OCI-M2 (cell line): ENCODE measurements around the gene PAX2.

Source experiments
- DNase-seq: peaks from one replicate; lab custom pipeline; 2025; ENCODE audit not compliant: unreplicated experiment; lab: John Stamatoyannopoulos, UW

Gene PAX2

DNA sequence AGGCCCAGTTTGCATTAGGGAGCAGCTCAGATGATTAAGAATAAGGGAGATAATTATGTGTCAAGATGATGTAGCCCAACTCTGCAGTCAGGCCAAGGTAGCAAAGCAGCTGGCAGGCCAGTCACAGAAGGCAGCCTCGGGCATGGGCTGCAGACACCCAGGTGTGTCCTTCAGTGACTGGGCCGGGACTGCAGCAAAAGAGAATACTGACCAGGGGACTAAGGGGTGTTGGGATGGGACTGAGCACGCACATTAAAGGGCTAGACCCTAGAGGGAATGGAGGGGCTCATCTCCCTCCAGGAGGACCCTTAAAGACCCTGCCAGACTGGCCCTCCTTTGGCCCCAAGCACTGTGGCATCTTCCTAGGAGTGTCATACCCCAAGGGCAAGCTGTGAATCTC is 38.7 kb downstream of the PAX2 start:
- no peak for DNase-seq

- DNase-seq = no peak
These were observed 41.2 kb downstream of the PAX2 start for GRCh38 chr10:100786591-100786990.

GRCh38 chr10:100788002-100788903 is 42.9 kb downstream of the PAX2 start:
- no peak for DNase-seq

DNA sequence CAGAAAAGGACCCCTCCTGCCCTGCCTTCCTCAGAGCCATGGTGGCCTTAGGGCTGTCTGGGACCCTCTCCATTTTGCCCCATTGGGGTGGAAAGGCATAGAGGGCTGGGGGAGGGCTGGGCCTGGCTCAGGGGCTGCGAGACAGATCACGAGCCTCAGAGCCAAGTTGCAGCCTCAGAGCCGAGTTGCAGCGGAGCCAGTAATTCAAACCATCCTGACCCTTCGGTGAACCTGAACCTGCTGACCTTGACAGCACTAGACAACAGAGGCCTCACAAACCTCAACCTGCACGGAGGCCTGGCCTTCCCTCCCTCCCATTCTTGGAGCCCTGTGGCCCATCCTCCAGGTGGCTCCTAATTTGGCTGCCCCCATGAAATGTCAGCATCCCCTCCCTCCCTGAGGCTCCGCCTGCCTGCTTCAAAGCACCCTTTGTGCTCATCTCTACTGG is 45.4 kb downstream of the PAX2 start:
- DNase-seq = no peak

DNA sequence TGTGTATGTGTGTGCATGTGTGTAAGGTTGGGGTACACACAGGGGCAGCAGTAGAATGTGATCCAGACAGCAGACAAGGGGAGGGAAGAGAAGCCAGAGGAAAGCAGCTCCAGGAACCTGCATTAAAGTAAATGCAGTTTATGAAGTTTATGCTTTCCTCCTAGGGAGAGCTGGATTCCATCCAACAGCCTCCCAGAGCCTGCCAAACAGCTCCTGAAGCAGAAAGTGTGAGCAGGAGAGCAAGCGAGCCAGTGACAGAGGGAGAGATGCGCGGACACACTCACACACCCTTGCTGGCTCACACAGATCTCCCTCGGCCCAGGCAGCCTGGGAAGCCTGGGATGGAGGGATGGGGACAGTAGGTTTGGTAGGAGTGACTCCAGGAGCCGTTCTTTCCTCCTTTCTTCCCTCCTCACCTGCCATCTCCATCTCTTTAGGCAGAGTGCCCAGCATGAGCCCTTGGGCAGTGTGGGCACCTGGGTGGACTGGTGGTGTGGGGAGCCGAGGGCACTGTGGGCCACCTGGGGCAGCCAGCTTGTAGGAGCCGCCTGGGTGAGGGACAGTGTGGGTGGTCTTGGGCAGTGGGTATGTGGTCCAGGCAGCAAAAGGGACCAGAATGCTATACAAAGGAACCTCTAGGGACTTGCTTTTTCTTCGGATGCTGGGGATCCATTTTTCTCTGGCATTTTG is 46.1 kb downstream of the PAX2 start:
- no peak for DNase-seq

- DNase-seq = no peak
These were observed 47.2 kb downstream of the PAX2 start for GRCh38 chr10:100792574-100792973.

DNA sequence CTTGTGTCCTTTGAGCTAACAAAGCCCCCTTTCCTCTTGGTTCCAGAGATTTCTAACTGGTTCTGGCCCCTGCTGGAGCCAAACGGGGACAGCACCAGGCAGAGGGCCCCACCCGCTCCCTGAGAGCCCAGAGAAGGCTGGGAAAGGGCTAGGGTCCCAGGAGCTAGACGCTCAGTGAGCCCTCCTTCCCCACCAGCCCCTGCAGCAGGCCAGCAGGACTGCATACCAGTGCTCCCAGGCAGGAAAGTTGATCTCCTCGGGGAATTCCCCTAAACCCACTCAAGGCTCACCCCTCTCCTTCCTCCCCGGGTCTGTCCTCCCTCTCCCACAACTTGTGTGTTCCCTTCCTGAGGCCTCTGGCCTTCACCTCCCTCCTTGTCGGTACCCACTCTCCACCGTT is 47.7 kb downstream of the PAX2 start:
- DNase-seq = no peak

DNA sequence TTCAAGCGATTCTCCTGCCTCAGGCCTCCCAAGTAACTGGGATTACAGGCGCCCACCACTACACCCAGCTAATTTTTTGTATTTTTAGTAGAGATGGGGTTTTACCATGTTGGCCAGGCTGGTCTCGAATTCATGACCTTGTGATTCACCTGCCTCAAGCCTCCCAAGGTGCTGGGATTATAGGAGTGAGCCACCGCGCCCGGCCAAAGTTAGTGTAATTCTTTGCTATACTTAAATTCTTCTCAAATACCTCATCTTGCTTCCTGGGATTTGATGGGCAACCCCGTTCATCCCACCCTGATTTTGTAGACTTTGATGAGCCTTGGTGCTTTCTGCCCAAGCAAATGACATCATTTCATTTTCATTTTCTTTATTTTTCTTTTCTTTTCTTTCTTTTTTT is 54.5 kb downstream of the PAX2 start:
- no peak for DNase-seq

DNA sequence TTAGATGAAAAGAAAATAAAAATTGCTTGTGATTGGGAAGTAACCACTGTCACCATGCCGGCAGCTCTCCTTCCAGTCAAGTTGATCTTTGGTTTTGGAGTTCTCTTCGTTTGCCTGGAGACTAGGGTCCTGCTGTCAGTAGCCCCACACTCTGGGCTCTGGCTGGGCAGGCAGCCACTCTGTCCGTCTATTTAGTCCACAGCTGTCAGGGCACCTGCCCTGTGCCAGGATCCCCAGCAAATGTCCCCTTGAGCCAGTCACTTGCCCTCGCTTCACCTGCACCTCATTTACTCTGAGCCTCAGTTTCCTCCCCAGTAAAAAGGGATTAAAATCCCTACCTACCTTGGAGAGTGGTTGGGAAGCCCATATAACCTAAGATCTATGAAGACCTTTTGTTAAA is 55.5 kb downstream of the PAX2 start:
- DNase-seq = no peak

GRCh38 chr10:100802196-100802595 is 56.8 kb downstream of the PAX2 start:
- no peak for DNase-seq

DNA sequence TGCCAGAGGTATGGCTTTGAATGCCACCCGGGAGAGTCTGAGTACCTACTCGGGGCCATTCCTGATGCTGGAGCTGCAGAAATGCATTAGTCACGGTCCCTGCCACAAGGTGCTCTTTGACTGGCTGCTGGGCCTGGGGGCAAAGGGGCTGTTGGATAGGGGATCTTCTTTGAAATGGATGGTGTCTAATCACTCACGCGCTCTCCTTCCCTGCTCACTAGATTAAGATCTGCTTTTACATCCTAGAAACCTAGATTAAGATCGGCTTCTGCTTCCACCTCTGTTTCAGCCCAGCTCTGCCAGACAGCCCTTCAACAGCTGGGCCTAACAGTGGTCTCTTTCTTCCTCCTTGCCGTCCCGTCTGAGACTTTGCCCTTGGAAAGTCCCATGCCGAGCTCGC is 57.2 kb downstream of the PAX2 start:
- DNase-seq = no peak

DNA sequence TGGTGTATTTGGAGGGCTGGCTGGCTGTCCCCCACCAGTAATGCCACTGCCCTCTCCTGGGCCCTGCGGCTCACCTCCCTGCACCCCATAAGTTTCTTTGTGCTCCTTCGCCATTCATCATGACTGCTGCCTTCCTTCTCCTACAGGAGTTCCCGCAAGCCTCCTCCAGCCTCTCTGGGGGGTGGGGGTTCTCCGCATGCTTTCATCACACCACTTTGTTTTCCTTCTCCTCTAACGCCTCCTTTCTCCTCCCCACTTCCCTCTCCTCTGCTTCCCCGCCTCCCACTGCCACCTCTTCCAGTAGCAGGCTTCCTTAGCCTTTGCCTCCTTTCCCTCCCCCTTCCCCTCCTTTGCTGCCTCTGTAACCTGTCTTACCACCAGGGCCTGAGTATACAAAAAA is 58.1 kb downstream of the PAX2 start:
- DNase-seq = no peak

DNA sequence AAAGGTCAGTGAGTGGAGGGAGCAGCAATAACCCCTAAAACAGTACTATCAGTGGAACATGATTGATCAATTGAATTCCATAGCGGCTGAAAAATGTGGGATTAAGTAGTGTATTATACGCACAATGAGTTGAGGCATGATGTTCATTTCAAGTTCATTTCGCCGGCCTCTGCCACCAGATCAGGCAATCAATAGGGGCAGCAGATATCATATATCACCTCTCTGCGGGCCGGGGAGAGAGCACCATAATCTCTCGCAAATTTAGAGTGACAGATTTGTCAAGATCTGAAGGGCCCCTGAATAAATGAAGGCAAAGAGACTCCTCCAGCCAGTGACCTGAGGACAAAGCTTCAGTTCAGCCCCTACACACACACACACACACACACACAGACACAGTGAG is 58.5 kb downstream of the PAX2 start:
- no peak for DNase-seq

- DNase-seq = no peak
These were observed 60.4 kb downstream of the PAX2 start for GRCh38 chr10:100805543-100806355.

DNA sequence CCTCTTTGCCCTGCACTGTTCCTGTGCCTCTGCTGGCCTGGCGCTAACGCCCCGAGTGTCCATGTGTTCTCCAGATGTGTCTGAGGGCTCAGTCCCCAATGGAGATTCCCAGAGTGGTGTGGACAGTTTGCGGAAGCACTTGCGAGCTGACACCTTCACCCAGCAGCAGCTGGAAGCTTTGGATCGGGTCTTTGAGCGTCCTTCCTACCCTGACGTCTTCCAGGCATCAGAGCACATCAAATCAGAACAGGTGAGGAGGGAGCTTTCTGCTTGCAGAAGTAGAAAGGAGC is 60.9 kb downstream of the PAX2 start:
- DNase-seq = no peak

DNA sequence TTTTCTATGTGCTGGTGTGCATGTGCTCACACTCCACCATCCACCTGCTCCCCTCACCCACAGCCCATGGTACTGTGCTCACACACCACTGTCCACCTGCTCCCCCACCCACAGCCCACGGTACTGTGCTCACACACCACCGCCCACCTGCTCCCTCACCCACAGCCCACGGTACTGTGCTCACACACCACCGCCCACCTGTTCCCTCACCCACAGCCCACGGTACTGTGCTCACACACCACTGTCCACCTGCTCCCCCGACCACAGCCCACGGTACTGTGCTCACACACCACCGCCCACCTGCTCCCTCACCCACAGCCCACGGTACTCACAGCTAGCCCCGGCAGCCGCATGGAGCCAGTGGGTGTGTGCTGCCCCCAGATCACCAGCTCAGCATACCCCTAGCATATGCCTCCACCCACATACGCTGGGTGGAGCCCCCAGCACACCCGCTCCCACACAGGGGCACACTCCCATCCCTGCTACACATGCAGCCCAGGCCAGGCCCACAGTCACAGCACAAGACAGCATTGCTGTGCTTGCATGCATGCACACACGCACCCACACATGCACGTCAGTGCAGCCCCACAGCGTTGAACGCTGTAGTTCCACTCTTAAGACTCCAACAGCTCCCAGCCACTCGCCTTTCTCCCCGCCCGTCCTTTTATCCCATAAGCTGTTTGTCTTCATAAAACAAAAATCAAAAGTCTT is 62.0 kb downstream of the PAX2 start:
- no peak for DNase-seq

DNA sequence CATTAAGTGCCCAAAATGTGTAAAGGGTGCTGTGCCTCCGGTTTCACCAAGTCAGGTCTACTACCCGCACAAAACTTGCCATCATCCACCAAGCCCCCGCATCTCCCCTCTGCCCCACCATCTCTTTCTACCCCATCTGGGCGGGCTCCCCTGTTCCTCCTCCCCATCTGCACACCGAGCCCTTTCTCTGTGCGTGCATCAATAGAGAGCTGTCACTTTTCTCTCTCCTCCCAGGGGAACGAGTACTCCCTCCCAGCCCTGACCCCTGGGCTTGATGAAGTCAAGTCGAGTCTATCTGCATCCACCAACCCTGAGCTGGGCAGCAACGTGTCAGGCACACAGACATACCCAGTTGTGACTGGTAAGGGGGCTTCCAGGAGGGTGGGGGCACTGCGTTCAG is 63.5 kb downstream of the PAX2 start:
- no peak for DNase-seq

GRCh38 chr10:100810091-100810834 is 64.9 kb downstream of the PAX2 start:
- DNase-seq = no peak

DNA sequence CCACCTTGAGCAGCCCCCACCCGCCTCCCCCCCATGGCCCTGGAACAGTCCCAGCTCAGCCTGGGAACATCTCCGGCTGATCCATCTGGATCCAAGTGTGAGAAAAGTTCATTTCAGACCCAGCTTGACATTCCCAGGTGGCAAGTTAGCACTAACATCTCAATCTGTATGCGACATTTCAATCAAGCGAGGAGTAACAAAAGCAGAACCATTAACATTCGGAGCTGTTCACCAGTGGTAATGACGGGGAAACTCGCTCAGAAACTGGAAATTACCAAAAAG is 65.4 kb downstream of the PAX2 start:
- DNase-seq = no peak

DNA sequence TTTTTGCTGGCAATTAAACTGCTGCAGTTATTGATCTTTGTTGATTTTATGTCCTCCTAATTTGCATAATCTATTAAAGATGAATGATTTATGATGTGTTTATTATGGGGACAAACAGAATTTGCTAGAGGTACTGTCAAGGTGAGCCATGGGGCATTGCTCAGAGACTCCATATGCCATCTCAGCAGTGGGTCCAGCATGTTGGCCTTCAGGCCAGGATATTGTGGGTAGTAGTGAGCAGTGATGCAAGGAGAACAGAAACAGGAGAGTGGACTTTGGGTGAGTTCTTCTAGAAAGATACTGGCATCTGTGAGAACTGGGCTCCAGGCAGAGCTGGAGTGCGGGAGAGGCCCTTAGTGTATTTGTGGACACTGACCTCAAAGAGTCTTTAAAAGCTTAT is 65.9 kb downstream of the PAX2 start:
- DNase-seq = no peak
